PC-9 (cell line): ENCODE data around the gene NTNG1.

Experiments
- EZH2 ChIP-seq: fragments of 200-600 bp; sonication (generic); IDR thresholded peaks from 2 replicates; pipeline ENCODE4 v1.8.0; 2017; ENCODE audit warnings: antibody characterized with exemption, low read depth
- TF ChIP-seq, protein P1 (sequence below): fragments of 200-600 bp; sonication (generic); conservative IDR thresholded peaks from 2 replicates; pipeline ENCODE4 v1.6.1; 2017; ENCODE audit warnings: mixed run types, antibody characterized with exemption, mild to moderate bottlenecking, moderate library complexity

DNA sequence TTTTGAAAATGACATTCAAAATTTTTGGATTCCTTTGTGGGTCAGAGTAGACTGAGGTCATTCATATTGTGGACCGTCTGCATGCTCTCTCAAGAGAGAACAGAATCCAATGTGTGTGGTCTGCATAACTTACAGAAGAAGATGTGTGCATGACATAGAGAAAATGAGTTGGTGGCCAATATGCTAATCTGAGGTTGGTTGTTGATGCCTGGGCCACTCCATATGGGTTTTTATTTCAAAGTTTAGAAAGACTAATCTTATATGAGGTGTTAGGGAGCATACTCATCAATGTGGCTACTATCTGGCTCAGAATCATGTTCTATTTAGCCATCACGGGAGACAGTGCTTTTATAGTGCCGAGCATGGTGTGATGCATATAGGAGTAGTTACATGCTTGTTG is 18.2 kb downstream of the NTNG1 start:
- no peak for TF ChIP-seq EZH2
- TF ChIP-seq, protein P1, sequence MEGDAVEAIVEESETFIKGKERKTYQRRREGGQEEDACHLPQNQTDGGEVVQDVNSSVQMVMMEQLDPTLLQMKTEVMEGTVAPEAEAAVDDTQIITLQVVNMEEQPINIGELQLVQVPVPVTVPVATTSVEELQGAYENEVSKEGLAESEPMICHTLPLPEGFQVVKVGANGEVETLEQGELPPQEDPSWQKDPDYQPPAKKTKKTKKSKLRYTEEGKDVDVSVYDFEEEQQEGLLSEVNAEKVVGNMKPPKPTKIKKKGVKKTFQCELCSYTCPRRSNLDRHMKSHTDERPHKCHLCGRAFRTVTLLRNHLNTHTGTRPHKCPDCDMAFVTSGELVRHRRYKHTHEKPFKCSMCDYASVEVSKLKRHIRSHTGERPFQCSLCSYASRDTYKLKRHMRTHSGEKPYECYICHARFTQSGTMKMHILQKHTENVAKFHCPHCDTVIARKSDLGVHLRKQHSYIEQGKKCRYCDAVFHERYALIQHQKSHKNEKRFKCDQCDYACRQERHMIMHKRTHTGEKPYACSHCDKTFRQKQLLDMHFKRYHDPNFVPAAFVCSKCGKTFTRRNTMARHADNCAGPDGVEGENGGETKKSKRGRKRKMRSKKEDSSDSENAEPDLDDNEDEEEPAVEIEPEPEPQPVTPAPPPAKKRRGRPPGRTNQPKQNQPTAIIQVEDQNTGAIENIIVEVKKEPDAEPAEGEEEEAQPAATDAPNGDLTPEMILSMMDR: no peak
